Measurements from ENCODE around the gene SLC25A22.
A peak's percentile ranks its signal among the peaks of the same experiment; 100 is the strongest.

The SLC25A22 gene

DNA sequence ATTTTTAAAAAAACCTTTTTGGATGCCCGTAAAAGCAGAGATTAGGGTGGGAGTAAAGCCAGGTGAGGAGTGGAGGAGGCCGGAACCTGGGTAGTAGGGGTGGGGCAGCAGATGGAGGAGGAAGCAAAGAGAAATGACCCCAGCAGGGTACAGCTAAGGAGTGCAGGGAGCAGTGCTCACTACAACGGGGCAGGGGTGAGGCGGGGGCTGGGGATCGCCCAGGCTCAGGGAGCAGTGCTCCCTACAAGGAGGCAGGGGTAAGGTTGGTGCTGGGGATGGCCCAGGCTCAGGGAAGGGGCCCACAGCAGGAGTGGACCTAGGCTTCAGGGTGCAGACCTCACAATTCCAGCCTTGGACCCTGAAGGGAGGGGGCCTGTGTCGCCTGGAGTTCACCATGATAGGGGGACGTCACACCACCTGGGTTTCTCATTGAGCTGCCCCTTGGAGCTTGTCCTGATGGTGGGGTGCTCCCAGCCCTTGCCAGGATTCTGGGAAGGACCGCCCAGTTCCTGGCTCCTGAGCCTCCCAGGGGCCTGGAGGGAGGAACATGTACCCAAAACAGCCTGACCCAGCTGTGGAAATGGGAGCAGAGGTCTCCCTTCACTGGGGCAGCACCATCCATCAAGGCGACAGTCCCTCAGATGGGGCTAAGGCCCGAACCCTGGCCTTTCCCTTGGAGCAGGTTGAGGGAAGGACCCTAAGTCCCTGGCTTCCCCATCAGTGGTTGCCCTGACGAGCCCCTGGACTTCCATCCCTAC, 17.8 kb upstream of the SLC25A22 start:
- DNase-seq (ENCODE audit: low read depth in 2 of 2) = no peak
- TF ChIP-seq, protein P1, sequence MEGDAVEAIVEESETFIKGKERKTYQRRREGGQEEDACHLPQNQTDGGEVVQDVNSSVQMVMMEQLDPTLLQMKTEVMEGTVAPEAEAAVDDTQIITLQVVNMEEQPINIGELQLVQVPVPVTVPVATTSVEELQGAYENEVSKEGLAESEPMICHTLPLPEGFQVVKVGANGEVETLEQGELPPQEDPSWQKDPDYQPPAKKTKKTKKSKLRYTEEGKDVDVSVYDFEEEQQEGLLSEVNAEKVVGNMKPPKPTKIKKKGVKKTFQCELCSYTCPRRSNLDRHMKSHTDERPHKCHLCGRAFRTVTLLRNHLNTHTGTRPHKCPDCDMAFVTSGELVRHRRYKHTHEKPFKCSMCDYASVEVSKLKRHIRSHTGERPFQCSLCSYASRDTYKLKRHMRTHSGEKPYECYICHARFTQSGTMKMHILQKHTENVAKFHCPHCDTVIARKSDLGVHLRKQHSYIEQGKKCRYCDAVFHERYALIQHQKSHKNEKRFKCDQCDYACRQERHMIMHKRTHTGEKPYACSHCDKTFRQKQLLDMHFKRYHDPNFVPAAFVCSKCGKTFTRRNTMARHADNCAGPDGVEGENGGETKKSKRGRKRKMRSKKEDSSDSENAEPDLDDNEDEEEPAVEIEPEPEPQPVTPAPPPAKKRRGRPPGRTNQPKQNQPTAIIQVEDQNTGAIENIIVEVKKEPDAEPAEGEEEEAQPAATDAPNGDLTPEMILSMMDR (IDR thresholded peaks at IDR 0.05; ENCODE audit: low read depth, low read length) = no peak
- no peak overlapping the region for H3K4me3 ChIP-seq (replicated peaks in 1 of 2; ENCODE audit: low read depth in 2 of 2, low read length in 2 of 2)

GRCh38 chr11:813456-814096, 15.5 kb upstream of the SLC25A22 start:
- TF ChIP-seq, protein P1 (IDR thresholded peaks at IDR 0.05; ENCODE audit: low read depth, low read length) = no peak
- DNase-seq (ENCODE audit: low read depth in 2 of 2) = no peak
- no peak overlapping the region for H3K4me3 ChIP-seq (replicated peaks in 1 of 2; ENCODE audit: low read depth in 2 of 2, low read length in 2 of 2)

DNA sequence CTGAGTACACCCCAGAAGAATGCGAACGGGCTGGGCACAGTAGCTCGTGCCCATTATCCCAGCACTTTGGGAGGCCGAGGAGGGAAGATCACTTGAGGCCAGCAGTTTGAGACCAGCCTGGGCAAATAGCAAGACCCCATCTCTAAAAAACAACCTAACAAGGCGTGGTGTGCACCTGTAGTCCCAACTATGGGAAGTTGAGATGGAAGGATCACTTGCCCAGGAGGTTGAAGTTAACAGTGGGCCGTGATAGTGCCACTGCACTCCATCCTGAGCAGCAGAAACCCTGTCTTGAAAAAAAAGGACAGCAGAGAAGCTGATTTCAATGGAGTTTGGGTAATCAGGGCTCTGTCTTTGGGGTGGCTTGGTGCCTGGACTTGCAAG, 15.0 kb upstream of the SLC25A22 start:
- TF ChIP-seq, protein P1 (IDR thresholded peaks at IDR 0.05; ENCODE audit: low read depth, low read length) = no peak
- no peak for DNase-seq (ENCODE audit: low read depth in 2 of 2)
- no peak overlapping the region for H3K4me3 ChIP-seq (replicated peaks in 1 of 2; ENCODE audit: low read depth in 2 of 2, low read length in 2 of 2)

DNA sequence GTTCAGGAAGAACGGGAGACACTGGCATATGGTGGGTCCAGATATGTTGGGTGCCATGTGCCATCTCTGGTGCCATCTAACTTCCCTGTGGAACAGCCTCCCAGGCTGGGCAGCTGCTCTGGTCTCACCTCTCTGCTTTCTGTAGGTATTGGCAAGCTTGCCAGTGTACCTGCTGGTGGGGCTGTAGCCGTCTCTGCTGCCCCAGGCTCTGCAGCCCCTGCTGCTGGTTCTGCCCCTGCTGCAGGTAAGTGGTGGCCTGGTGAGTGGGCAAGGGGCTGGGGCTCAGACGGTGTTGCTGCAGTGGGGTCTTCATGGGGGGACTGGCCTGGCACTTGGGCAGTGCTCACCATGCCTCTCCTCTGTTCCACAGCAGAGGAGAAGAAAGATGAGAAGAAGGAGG, 14.3 kb upstream of the SLC25A22 start:
- H3K4me3 ChIP-seq (replicated peaks in 1 of 2; ENCODE audit: low read depth in 2 of 2, low read length in 2 of 2) = no peak overlapping the region
- TF ChIP-seq, protein P1 (IDR thresholded peaks at IDR 0.05; ENCODE audit: low read depth, low read length) = no peak
- DNase-seq (ENCODE audit: low read depth in 2 of 2) = no peak

- DNase-seq (ENCODE audit: low read depth in 2 of 2) = peak in 1 of 2 donors; percentile 46
- TF ChIP-seq, protein P1 (IDR thresholded peaks at IDR 0.05; ENCODE audit: low read depth, low read length) = no peak
- H3K4me3 ChIP-seq (replicated peaks in 1 of 2; ENCODE audit: low read depth in 2 of 2, low read length in 2 of 2) = peak overlapping the region in 1 of 2 donors; percentile 96
Observed at GRCh38 chr11:811446-812245, 13.6 kb upstream of the SLC25A22 start.

DNA sequence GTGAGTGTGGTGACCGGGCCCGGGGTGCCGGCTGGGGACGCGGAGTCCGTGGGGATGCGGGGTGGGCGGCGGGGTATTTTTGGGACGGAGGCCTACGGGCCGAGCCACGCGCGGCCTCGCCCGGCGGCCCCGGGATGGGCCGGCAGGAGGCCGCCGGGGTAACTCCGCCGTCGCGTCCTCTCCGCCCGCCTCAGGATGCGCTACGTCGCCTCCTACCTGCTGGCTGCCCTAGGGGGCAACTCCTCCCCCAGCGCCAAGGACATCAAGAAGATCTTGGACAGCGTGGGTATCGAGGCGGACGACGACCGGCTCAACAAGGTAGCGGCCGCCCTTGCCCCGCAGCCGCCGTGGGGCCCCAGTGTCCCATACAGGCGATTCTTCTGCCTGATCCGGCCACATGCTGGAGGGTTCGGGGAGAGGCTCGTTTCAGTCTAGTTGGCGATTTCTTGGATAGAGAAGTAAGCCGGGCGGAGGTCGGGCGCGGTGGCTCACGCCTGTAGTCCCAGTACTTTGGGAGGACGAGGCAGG, 12.0 kb upstream of the SLC25A22 start:
- TF ChIP-seq, protein P1 (IDR thresholded peaks at IDR 0.05; ENCODE audit: low read depth, low read length) = no peak
- H3K4me3 ChIP-seq (replicated peaks in 1 of 2; ENCODE audit: low read depth in 2 of 2, low read length in 2 of 2) = peak overlapping the region; percentile 95 to 96
- DNase-seq (ENCODE audit: low read depth in 2 of 2) = no peak

Data from cardiac fibroblast (primary cell).